ENCODE measurements around the gene SENP3. TPM values are rescaled to one million over a fixed set of nuclear protein-coding genes. Genes with fewer than 3 reads are reported as not detected.
A peak's percentile ranks its signal among the peaks of the same experiment; 100 is the strongest.

The SENP3 gene
- total and polyA plus RNA-seq, 2 of the 13 experiments (the other 11 are each of a cell fraction or from before 2014, with no cell fraction given) = 55.8 to 75.4 TPM

GRCh38 chr17:7580604-7581575 is 19.2 kb downstream of the SENP3 start:
- no TSS peak for BruUV-seq (replicated peaks)
- peaks cover 35% of the 10 kb centered on the region for H4K20me1 ChIP-seq (ENCODE audit: insufficient read depth, low read length)
- peak overlapping the region in 1 of 3 experiments; percentile 58; a peak in 1 of 6 replicates for H3K4me3 ChIP-seq (replicated peaks in 1 of 3; ENCODE audit: insufficient read depth in 1 of 3, low read depth in 2 of 3, low read length in 3 of 3)
- no peaks in the 10 kb centered on the region; a peak in 1 of 5 replicates for H3K27me3 ChIP-seq (ENCODE audit: control insufficient read depth in 1 of 2, insufficient read depth in 2 of 2, low read length in 2 of 2)
- peak overlapping the region; percentile 88 for H3K27ac ChIP-seq (ENCODE audit: extremely low read length, insufficient read depth, low read length)
- H3K4me2 ChIP-seq (ENCODE audit: low read depth, low read length) = peak overlapping the region; percentile 72
- DNase-seq (ENCODE audit: low spot score) (no peak), FAIRE-seq (no peak), ATAC-seq (no peak; the same call in 2 of the 3 replicates)
- TF ChIP-seq ZNF234 (CRISPR knock-in tag; conservative IDR thresholded peaks at IDR 0.05) (no peak), ZFP62 (CRISPR knock-in tag; IDR thresholded peaks at IDR 0.05) (no peak), SUZ12 (IDR thresholded peaks at IDR 0.05; ENCODE audit: low read depth, low read length) (no peak), SMYD3 (CRISPR knock-in tag; IDR thresholded peaks at IDR 0.05) (no peak), AGO2 (optimal IDR thresholded peaks at IDR 0.05; ENCODE audit: low read depth, low read length) (no peak), ZNF207 (IDR thresholded peaks at IDR 0.05; ENCODE audit: borderline replicate concordance) (no peak), ZBTB39 (CRISPR knock-in tag; IDR thresholded peaks at IDR 0.05) (no peak)
- peaks cover 33% of the 10 kb centered on the region for H3K79me2 ChIP-seq (ENCODE audit: insufficient read depth, low read length)
- WGBS (ENCODE audit: low lambda C conversion rate) = 92% methylated on average over 23 of the region's 23 CpGs
- H3K9me3 ChIP-seq (ENCODE audit: low read length) = no peaks in the 10 kb centered on the region
- intact Hi-C loops (cut with micrococcal nuclease; ENCODE audit: unreplicated experiment) = no loop called here
- H3K4me1 ChIP-seq (ENCODE audit: insufficient read depth, low read length) = peaks cover 80% of the 10 kb centered on the region
- H2AFZ ChIP-seq (ENCODE audit: low read length) = no peak overlapping the region
- ChIA-PET CTCF (ENCODE audit: low intra/inter-chr PET ratio, low total read pairs) (no interaction called here), POLR2A (interaction anchor here (1.3 to 3.6 kb wide), 2 partner anchors 47 to 106 kb away, joined by 6 to 37 read pairs; partner anchors contain the start of genes SAT2 and TP53)
- peaks cover 8 to 30% of the 10 kb centered on the region in 2 experiments for H3K36me3 ChIP-seq (replicated peaks in 1 of 2; ENCODE audit: control insufficient read depth in 1 of 2, insufficient read depth in 2 of 2, low read length in 2 of 2)
- in situ Hi-C loops (cut with HindIII; ENCODE audit: extremely low pct_ligation_motif_present, low pct_unique_long_range_greater_than_20kb) = no loop called here
- H3K9ac ChIP-seq (ENCODE audit: insufficient read depth, low read depth, low read length) = peak overlapping the region; percentile 75; the same call in 1 of the 2 replicates
